HCT116 (cell line): Measurements from ENCODE around the gene NUDT14.

Experiments
- CTCF ChIP-seq, 3 experiments: fragments of 200-600 bp in 1 of 3; sonication (generic) in 1 of 3; IDR thresholded peaks in 2 of 3; conservative IDR thresholded peaks in 1 of 3; 2 replicates each; pipeline ENCODE4 v1.5.1; 2012 to 2017; ENCODE audit warnings: low read depth in 2 of 3, low read length in 2 of 3, antibody characterized with exemption in 1 of 3, borderline replicate concordance in 1 of 3, control low read depth in 1 of 3, mild to moderate bottlenecking in 1 of 3, mixed read lengths in 1 of 3, mixed run types in 1 of 3, moderate library complexity in 1 of 3; ENCODE audit not compliant: insufficient read depth in 1 of 3
- EZH2 ChIP-seq: fragments of 200-600 bp; sonication (generic); IDR thresholded peaks from 2 replicates; pipeline ENCODE4 v1.6.1; 2017; ENCODE audit warnings: antibody characterized with exemption, mixed run types
- POLR2A ChIP-seq: IDR thresholded peaks from 2 replicates; pipeline ENCODE4 v1.7.0; 2011; ENCODE audit warnings: borderline replicate concordance; ENCODE audit not compliant: insufficient read depth, insufficient read length; ENCODE audit errors: extremely low read depth
- POLR2AphosphoS5 ChIP-seq: IDR thresholded peaks from 2 replicates; pipeline ENCODE4 v1.6.1; 2011; ENCODE audit warnings: mild to moderate bottlenecking, low read depth, low read length, moderate library complexity
- RAD21 ChIP-seq: IDR thresholded peaks from 2 replicates; pipeline ENCODE4 v1.6.1; 2012; ENCODE audit warnings: low read depth, mild to moderate bottlenecking
- SIN3A ChIP-seq: IDR thresholded peaks from 2 replicates; pipeline ENCODE4 v1.6.1; 2012; ENCODE audit warnings: low read depth
- SRF ChIP-seq: IDR thresholded peaks from 2 replicates; pipeline ENCODE4 v1.6.1; 2012; ENCODE audit warnings: low read depth
- TCF7L2 ChIP-seq: IDR thresholded peaks from 2 replicates; pipeline ENCODE4 v1.7.0; 2011; ENCODE audit warnings: borderline replicate concordance, inconsistent platforms; ENCODE audit not compliant: insufficient read depth, insufficient read length; ENCODE audit errors: extremely low read depth
- ZNF274 ChIP-seq: fragments of 200-500 bp; sonication (Bioruptor generic); IDR thresholded peaks from 2 replicates; pipeline ENCODE4 v1.6.1; 2014; ENCODE audit warnings: mild to moderate bottlenecking, low read depth, low read length, inconsistent platforms
- TF ChIP-seq, protein P1 (sequence below): IDR thresholded peaks from 2 replicates; pipeline ENCODE4 v1.6.1; 2012
- TF ChIP-seq, protein P2 (sequence below): IDR thresholded peaks from 2 replicates; pipeline ENCODE4 v1.6.1; 2012
- TF ChIP-seq, protein P3 (sequence below): IDR thresholded peaks from 2 replicates; pipeline ENCODE4 v1.6.1; 2012; ENCODE audit warnings: low read depth

DNA sequence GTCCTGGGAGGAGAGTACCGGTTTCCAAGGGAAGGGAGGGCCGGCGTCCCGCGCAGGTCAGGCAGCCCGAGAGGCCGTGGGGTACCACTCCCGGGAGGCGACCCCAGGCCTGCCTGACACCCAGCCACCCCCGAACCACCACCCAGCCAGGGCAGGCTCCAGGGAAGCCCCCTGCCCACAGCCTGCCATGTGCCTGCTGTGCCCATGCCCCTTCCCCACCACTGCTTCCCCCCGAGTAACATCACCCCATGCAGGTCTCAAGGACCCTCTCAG lies 2.3 kb downstream of the NUDT14 start:
- TF ChIP-seq TCF7L2, result no peak
- TF ChIP-seq POLR2A, result no peak
- no peak for TF ChIP-seq ZNF274
- no peak for TF ChIP-seq RAD21
- TF ChIP-seq CTCF (IDR thresholded peaks at IDR 0.05 in 2 of 3, conservative IDR thresholded peaks at IDR 0.05 in 1 of 3; ENCODE audit: borderline replicate concordance in 1 of 3, insufficient read depth in 1 of 3, low read depth in 2 of 3, low read length in 2 of 3), result no peak
- TF ChIP-seq, protein P1, sequence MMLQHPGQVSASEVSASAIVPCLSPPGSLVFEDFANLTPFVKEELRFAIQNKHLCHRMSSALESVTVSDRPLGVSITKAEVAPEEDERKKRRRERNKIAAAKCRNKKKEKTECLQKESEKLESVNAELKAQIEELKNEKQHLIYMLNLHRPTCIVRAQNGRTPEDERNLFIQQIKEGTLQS, result no peak
- no peak for TF ChIP-seq POLR2AphosphoS5
- TF ChIP-seq SRF, result no peak
- no peak for TF ChIP-seq EZH2
- TF ChIP-seq SIN3A, result no peak
- TF ChIP-seq, protein P2, sequence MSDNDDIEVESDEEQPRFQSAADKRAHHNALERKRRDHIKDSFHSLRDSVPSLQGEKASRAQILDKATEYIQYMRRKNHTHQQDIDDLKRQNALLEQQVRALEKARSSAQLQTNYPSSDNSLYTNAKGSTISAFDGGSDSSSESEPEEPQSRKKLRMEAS, result no peak
- TF ChIP-seq, protein P3, sequence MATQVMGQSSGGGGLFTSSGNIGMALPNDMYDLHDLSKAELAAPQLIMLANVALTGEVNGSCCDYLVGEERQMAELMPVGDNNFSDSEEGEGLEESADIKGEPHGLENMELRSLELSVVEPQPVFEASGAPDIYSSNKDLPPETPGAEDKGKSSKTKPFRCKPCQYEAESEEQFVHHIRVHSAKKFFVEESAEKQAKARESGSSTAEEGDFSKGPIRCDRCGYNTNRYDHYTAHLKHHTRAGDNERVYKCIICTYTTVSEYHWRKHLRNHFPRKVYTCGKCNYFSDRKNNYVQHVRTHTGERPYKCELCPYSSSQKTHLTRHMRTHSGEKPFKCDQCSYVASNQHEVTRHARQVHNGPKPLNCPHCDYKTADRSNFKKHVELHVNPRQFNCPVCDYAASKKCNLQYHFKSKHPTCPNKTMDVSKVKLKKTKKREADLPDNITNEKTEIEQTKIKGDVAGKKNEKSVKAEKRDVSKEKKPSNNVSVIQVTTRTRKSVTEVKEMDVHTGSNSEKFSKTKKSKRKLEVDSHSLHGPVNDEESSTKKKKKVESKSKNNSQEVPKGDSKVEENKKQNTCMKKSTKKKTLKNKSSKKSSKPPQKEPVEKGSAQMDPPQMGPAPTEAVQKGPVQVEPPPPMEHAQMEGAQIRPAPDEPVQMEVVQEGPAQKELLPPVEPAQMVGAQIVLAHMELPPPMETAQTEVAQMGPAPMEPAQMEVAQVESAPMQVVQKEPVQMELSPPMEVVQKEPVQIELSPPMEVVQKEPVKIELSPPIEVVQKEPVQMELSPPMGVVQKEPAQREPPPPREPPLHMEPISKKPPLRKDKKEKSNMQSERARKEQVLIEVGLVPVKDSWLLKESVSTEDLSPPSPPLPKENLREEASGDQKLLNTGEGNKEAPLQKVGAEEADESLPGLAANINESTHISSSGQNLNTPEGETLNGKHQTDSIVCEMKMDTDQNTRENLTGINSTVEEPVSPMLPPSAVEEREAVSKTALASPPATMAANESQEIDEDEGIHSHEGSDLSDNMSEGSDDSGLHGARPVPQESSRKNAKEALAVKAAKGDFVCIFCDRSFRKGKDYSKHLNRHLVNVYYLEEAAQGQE, result no peak
